Stimulated activated CD4-positive, alpha-beta T cell treated with anti-CD3 and anti-CD28 coated beads, Interleukin-2, amount 100 ng/mL, for 24 hours (primary cell): ENCODE measurements around the gene IDH3B.
"Not testable (repeated sequence)": the region's sequence is repeated elsewhere in the genome, so short reads cannot be mapped to it uniquely, and the experiment has no call there.

Source experiments
- DNase-seq, 2 donors: peaks; one replicate each; pipeline ENCODE4 v3.0.0-alpha.2; 2020

IDH3B gene

GRCh38 chr20:2694519-2694918, 30.5 kb upstream of the IDH3B start:
- DNase-seq: no peak

- no peak for DNase-seq
Observed at GRCh38 chr20:2694008-2694471, 30.0 kb upstream of the IDH3B start.

- DNase-seq: peak; percentile 44 to 66
Observed at GRCh38 chr20:2693286-2694007, 29.4 kb upstream of the IDH3B start.

GRCh38 chr20:2692886-2693285, 28.9 kb upstream of the IDH3B start:
- DNase-seq: peak in 1 of 2 donors; percentile 30

GRCh38 chr20:2692036-2692885, 28.2 kb upstream of the IDH3B start, which contains the start of gene EBF4:
Gene EBF4, plus strand, starts transcription at chr20:2692780. Its CDS starts 866 bp downstream, at chr20:2693646.
- DNase-seq: peak in 1 of 2 donors; percentile 31

- no peak for DNase-seq
Observed at GRCh38 chr20:2691663-2692035, 27.6 kb upstream of the IDH3B start.

- DNase-seq: no peak
Observed at GRCh38 chr20:2691127-2691526, 27.1 kb upstream of the IDH3B start.

- no peak for DNase-seq
Observed at GRCh38 chr20:2690718-2691117, 26.7 kb upstream of the IDH3B start.

GRCh38 chr20:2690213-2690612, 26.2 kb upstream of the IDH3B start:
- no peak for DNase-seq

- DNase-seq: peak; percentile 79 to 80
Observed at GRCh38 chr20:2688041-2688591, 24.1 kb upstream of the IDH3B start.

- DNase-seq: no peak
Observed at GRCh38 chr20:2687514-2687913, 23.5 kb upstream of the IDH3B start.

GRCh38 chr20:2684817-2685216, 20.8 kb upstream of the IDH3B start:
- DNase-seq: not testable (repeated sequence)

- DNase-seq: not testable (repeated sequence)
Observed at GRCh38 chr20:2682040-2682439, 18.0 kb upstream of the IDH3B start.

GRCh38 chr20:2680046-2680445, 16.0 kb upstream of the IDH3B start:
- no peak for DNase-seq

- DNase-seq: no peak
Observed at GRCh38 chr20:2673453-2673852, 9.4 kb upstream of the IDH3B start.

GRCh38 chr20:2672446-2672845, 8.4 kb upstream of the IDH3B start:
- DNase-seq: no peak

GRCh38 chr20:2671977-2672376, 8.0 kb upstream of the IDH3B start:
- DNase-seq: peak in 1 of 2 donors; percentile 23

- no peak for DNase-seq
Observed at GRCh38 chr20:2663364-2663886, 591 bp downstream of the IDH3B start.

GRCh38 chr20:2659547-2659946, 4.5 kb downstream of the IDH3B start:
- no peak for DNase-seq

- peak in 1 of 2 donors; percentile 28 for DNase-seq
Observed at GRCh38 chr20:2658414-2659354, 5.3 kb downstream of the IDH3B start.

GRCh38 chr20:2657674-2658073, 6.3 kb downstream of the IDH3B start:
- no peak for DNase-seq

- DNase-seq: no peak
Observed at GRCh38 chr20:2657241-2657640, 6.8 kb downstream of the IDH3B start.
